Heart left ventricle (tissue), 13 donors: ENCODE data around the gene SPATC1L.

Experiments used
- CTCF ChIP-seq, 12 donors: fragments of 200-600 bp; sonication (generic) in 4 of 12; IDR thresholded peaks; one replicate each; pipeline versions ENCODE4 v1.5.0 to v1.8.0; 2018 to 2022; ENCODE audit warnings: antibody characterized with exemption in 12 of 12, mild to moderate bottlenecking in 5 of 12
- POLR2A ChIP-seq, 2 donors: fragments of 450-650 bp; IDR thresholded peaks; one replicate each; pipeline ENCODE4 v1.6.1; 2017; ENCODE audit warnings: antibody characterized with exemption in 2 of 2, mild to moderate bottlenecking in 2 of 2, moderate library complexity in 2 of 2
- donor health status: ischemic (EF 13 %, LVEDD 7.1; RV severe dilation, severe dysfunction).
- donor health status: DM: no; HTN: yes; CAD: no.
- donor health status: DM: no; HTN: no; CAD: no.
- donor health status: ischemic (EF 25% LVEDD 6.9; RV normal size, moderate dysfunction).
- donor health status: ischemic (EF 25% LVEDD 5.7; RV mildly dilated, moderate dysfunction).
- donor health status: ischemic (EF 35%, LVEDD 5.7; RV mildly dilated, moderate dysfunction).
- donor health status: nonischemic (EF 11% LVEDD 7.7; RV severe dilation, severe dysfunction).
- donor health status: DM: yes; HTN: yes; CAD: no.
- donor health status: PGD.
- donor health status: ischemic (EF 29% LVEDD 5.4; RV normal size, mild dysfunction).
- donor health status: nonischemic (EF 23%, LVEDD 6.1; RV moderate dilation, normal function).

- TF ChIP-seq CTCF (IDR thresholded peaks at IDR 0.05): no peak
- no peak for TF ChIP-seq POLR2A (IDR thresholded peaks at IDR 0.05)
Observed at GRCh38 chr21:46118316-46119143, 65.7 kb downstream of the SPATC1L start.
